GM18861 (cell line): ENCODE measurements around the gene DAZAP1.

Experiments
- ATAC-seq: cut with Tn5 transposase; IDR thresholded peaks from one replicate; pipeline ENCODE4 v1.9.1; 2021; ENCODE audit not compliant: unreplicated experiment

The DAZAP1 gene

GRCh38 chr19:1424192-1424955 is 17.0 kb downstream of the DAZAP1 start:
- ATAC-seq, result no peak

DNA sequence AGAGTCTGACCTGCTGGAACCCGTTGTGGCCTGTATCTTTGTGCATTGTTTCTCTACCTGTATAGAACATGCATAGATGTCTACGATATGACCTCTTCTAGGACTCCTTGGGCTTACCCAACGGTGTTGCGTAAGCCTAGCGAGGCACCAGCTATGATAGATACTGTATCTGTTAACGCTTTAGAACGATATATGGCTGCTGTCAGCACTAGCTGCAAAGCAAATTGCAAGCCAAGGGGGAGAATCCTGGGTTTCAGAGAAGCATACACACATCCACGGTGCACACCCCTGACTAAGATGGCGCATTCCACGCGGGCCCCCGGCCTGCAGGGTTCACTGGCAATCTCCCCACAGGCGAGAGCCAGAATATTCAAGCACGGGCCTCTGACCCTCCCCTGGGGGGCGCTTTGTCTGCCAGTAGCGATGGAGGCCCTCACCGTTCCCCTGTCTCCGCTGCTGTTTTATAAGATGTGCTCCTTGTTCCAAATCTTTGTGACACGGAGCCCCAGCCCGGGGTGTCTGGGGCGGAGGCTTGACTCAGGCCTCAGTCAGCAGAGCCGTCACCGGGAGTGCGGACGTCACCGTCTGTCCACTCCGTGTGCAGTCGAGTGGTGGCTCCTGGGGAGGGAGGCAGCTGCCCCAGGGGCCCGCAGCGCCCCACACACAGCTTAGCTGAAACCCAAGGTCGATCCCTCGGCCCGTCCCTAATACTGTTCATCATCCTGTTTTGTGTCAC is 17.9 kb downstream of the DAZAP1 start:
- no peak for ATAC-seq

- no peak for ATAC-seq
Observed at GRCh38 chr19:1425902-1426301, 18.5 kb downstream of the DAZAP1 start.

- no peak for ATAC-seq
Observed at GRCh38 chr19:1426736-1427135, 19.4 kb downstream of the DAZAP1 start.

- no peak for ATAC-seq
Observed at GRCh38 chr19:1427221-1427920, 20.0 kb downstream of the DAZAP1 start.

GRCh38 chr19:1428738-1429391 is 21.5 kb downstream of the DAZAP1 start:
- no peak for ATAC-seq

- no peak for ATAC-seq
Observed at GRCh38 chr19:1429750-1430149, 22.4 kb downstream of the DAZAP1 start.

- no peak for ATAC-seq
Observed at GRCh38 chr19:1430246-1430645, 22.9 kb downstream of the DAZAP1 start.

DNA sequence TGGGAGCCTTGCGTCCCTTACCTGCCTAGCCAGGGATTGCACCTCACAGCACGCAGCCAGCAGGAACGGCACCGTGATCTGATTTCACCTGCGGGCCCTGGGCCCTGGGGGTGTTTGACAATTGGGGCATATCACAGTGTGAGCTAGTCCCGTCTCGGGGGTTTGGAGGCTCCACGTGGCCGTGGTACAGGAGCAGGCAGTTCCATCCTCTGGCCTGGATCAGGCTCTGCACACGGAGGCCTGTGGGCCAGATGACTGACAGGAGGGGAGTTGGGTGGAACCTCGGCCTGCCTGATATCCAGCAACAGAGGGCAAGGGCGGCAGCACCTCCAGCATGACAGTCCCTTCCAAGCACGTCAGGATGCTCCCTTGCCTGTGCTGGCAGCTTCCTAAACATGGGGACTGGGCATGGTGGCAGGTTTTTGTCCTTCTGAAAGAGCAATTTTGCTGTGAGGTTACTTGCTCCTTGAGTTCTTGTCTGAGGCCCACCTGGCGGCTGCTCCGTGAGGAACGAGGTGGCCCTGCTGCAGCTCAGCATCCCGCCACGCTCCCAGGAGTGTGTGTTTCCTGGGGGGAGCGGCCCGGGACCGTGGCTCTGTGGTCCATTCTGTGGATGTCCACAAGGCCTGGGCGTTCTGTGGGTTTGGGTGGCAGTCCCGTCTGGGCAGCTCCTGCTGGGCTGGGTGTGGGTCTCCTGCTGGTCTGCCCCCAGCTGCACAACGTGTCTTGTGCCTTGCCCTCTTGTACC is 24.5 kb downstream of the DAZAP1 start:
- no peak for ATAC-seq

DNA sequence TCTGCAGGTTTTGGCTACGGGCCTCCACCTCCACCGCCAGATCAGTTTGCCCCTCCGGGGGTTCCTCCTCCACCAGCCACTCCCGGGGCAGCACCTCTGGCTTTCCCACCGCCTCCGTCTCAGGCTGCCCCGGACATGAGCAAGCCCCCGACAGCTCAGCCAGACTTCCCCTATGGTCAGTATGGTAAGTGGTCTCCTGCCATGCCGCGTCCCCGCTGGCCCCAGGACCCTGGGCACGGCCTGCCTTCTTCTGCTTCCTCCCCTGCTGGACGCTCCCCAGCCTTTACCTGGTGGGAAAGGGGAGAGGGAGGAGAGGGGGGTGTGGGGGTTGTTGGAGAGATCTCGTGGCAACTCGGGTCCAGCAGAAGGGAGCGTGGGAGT is 25.1 kb downstream of the DAZAP1 start:
- no peak for ATAC-seq

GRCh38 chr19:1433119-1434039 is 26.0 kb downstream of the DAZAP1 start:
- ATAC-seq, result no peak

DNA sequence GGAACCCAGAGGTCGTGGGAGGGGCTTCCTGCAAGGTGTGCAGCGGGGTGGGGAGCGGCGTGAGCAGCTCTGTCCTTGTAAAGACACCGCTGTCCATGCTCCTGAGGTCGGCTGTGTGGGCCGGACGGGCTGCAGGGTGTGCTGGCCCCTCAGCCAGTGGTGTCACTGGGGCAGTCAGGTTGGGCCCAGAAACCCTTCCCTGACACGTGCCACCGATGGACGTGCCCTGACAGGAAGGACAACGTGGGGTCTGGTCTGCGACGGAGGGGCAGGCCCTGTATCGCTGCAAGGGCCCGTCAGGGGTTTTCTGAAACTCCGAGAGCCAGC is 26.6 kb downstream of the DAZAP1 start:
- no peak for ATAC-seq

DNA sequence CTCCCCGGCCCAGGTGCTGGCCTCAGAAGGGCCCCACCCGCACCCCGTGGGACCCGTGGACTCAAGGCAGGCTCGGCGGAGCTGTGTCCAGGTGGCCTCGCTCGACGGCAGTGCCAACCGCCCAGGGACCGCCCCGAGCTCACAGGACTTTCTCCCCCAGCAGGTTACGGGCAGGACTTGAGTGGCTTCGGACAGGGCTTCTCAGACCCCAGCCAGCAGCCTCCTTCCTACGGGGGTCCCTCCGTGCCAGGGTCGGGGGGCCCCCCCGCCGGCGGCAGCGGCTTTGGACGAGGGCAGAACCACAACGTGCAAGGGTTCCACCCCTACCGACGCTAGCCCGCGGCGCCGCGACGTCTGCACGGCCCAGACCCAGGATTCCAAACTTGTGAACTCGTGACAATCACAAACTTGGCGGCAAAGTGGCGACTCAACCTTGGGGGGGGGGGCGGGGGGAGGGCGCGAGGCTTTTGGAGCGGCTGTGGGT is 27.2 kb downstream of the DAZAP1 start:
- no peak for ATAC-seq

GRCh38 chr19:1435378-1435989 is 28.1 kb downstream of the DAZAP1 start:
- ATAC-seq, result no peak

GRCh38 chr19:1437609-1438008 is 30.2 kb downstream of the DAZAP1 start:
- ATAC-seq, result no peak

DNA sequence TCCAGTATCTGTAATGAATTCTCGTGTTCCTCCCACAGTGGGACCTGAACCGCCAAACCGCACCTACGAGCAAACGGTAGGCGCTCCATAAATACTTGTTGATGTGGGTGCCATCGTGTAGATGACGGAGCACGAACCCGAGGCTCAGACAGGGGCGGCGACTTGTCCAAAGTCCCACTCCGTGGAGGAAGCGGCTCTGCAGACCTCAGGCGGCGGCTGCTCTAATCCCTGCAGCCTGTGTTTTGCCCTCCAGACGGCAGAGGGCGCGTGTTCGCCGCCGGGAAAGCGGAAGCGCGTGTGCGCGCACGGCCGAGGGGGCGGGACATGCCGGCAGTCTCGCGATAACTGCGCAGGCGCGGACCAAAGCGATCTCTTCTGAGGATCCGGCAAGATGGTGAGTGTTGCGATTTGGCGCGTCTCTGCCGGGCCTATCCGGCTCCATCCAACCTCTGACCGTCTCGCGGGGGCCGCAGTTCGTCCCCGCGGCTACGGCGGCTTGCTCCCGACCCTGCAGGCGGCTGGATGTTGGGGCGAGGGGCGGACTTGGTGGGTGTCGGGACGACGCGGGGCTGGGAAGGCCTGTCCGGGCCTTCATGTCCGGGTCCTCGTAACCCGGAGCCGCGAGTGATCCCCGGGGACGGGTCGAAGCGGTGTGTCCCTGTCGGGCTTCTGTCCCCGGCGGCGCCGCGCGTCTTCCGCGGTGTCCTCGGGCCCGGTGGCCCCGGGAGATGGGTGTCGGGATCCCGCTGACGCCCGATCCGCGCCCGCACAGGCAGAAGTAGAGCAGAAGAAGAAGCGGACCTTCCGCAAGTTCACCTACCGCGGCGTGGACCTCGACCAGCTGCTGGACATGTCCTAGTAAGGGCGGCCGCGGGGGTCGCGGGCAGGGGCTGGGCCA is 30.9 kb downstream of the DAZAP1 start, which contains the start of gene RPS15:
TSS of gene RPS15 (plus strand) at position 362 of the 898 bp plus-strand sequence. CDS start at position 392, 30 bp downstream.
- peak; percentile 63 for ATAC-seq

DNA sequence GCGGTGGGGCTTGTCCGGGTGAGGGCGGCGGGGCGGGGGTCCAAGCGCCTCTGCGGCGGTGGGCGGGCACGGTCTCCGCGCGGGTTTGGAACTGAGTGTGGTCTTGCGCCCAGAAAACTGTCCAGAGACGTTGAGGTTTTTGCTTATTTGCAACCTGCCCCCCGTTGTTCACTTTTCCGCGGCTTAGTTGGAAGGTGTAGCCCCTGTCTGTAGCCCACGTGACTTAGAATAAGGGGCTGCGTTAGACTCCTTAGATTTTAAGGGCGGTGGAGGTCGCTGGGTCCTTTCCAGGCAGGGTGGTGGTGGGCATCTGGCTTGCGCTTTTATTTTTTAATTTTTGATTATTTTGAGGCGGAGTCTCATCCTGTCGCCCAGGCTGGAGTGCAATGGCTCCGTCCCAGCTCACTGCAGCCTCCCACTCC is 31.6 kb downstream of the DAZAP1 start:
- ATAC-seq, result no peak
